Panc1 (cell line): ENCODE measurements around the gene RAET1E.

Source experiments
- CTCF ChIP-seq: fragments of 450-650 bp; IDR thresholded peaks from 2 replicates; pipeline ENCODE4 v1.5.1; 2017; ENCODE audit warnings: mild to moderate bottlenecking
- POLR2AphosphoS5 ChIP-seq: IDR thresholded peaks from 2 replicates; pipeline ENCODE4 v1.6.1; 2012; ENCODE audit warnings: mild to moderate bottlenecking, low read depth, low read length, moderate library complexity
- TCF7L2 ChIP-seq: IDR thresholded peaks from 2 replicates; pipeline ENCODE4 v1.6.1; 2011; ENCODE audit warnings: mild to moderate bottlenecking, low read depth, low read length, inconsistent platforms

- TF ChIP-seq POLR2AphosphoS5 (no peak), CTCF (no peak), TCF7L2 (no peak)
Measured at GRCh38 chr6:149921361-149921760, 23.4 kb upstream of the RAET1E start.
